ENCODE results near the gene SPATA13.

GRCh38 chr13:24284889-24285565, 124.5 kb downstream of the SPATA13 start:
- no peak for TF ChIP-seq EZH2 (IDR thresholded peaks at IDR 0.05; ENCODE audit: insufficient read depth, poor library complexity, severe bottlenecking)
- TF ChIP-seq EZH2phosphoT487 (IDR thresholded peaks at IDR 0.05; ENCODE audit: insufficient read depth, low read depth) = no peak

Measured in GM23248 (cell line).